Calu3 (cell line): ENCODE data around the gene CALHM4. TPM values are rescaled to one million over a fixed set of nuclear protein-coding genes. Genes with fewer than 3 reads are reported as not detected.

ENCODE experiments used
- BruUV-seq: library from RNA; stranded (reverse); fragments of 400-500 nt; replicated peaks from 2 replicates; lab custom pipeline; 2021; lab: Mats Ljungman, UMichigan
- CTCF ChIA-PET: fragments of 300-600 bp; sonication (Branson Sonifier 250); formaldehyde crosslinking; loops from one replicate; lab custom pipeline; 2022; ENCODE audit warnings: antibody characterized with exemption; lab: Charles Lee
- DNase-seq: peaks from one replicate; pipeline ENCODE4 v3.0.0; 2022
- H3K27ac Mint-ChIP-seq: one replicate; pipeline ENCODE4 v1.8.0; 2022; ENCODE audit warnings: mixed read lengths; ENCODE audit not compliant: unreplicated experiment
- H3K27me3 Mint-ChIP-seq: one replicate; pipeline ENCODE4 v1.8.0; 2022; ENCODE audit warnings: mixed read lengths; ENCODE audit not compliant: unreplicated experiment
- H3K36me3 Mint-ChIP-seq: one replicate; pipeline ENCODE4 v1.8.0; 2022; ENCODE audit warnings: mild to moderate bottlenecking, moderate library complexity, mixed read lengths; ENCODE audit not compliant: insufficient read depth, unreplicated experiment
- H3K4me1 Mint-ChIP-seq: one replicate; pipeline ENCODE4 v1.8.0; 2022; ENCODE audit warnings: mild to moderate bottlenecking, low read depth, mixed read lengths; ENCODE audit not compliant: unreplicated experiment
- H3K4me3 Mint-ChIP-seq: one replicate; pipeline ENCODE4 v1.8.0; 2022; ENCODE audit warnings: mild to moderate bottlenecking, low read depth, moderate library complexity, mixed read lengths; ENCODE audit not compliant: unreplicated experiment
- H3K9me3 Mint-ChIP-seq: one replicate; pipeline ENCODE4 v1.8.0; 2022; ENCODE audit warnings: low read depth, mixed read lengths; ENCODE audit not compliant: unreplicated experiment
- intact Hi-C: fragments of 100-400 bp; cut with micrococcal nuclease; formaldehyde crosslinking; loops from one replicate; pipeline ENCODE4 v1.10.0; 2022; ENCODE audit not compliant: unreplicated experiment
- total RNA-seq: library from RNA; stranded (reverse); gene quantifications from 2 replicates; pipeline ENCODE4 v1.2.3, GENCODE V29; 2022
- TF ChIP-seq, protein P1 (sequence below): fragments of 200-600 bp; IDR thresholded peaks from one replicate; pipeline ENCODE4 v1.8.0; 2022; ENCODE audit warnings: antibody characterized with exemption; ENCODE audit not compliant: unreplicated experiment

Gene CALHM4
- total RNA-seq, 1 experiment from 2014 or later = not detected

DNA sequence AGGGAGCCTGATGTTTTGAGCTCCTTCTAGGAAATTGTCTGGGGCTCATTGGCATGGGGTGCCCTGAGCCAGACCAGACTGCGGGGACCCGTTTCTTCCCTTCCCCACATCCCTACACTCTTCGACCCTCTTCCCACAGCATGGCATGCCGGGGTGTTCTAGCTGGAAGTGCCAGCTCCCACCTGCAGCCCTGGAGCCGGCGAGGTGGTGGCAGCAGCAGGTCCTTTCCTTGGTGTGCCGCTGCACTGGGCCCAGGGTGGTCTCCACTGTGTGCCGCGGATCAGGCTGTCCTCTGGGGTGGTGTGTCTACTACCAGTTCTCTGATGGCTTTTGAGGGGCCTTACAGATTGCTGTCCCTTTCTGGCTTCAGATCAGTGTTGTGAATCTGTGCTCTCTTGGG is 10.3 kb downstream of the CALHM4 start:
- no peaks in the 10 kb centered on the region for H3K36me3 Mint-ChIP-seq
- H3K4me1 Mint-ChIP-seq = peaks cover 8% of the 10 kb centered on the region
- no peaks in the 10 kb centered on the region for H3K9me3 Mint-ChIP-seq
- no TSS peak for BruUV-seq
- no peak for DNase-seq
- no peak overlapping the region for H3K4me3 Mint-ChIP-seq
- CTCF ChIA-PET = interaction anchor here (0.6 to 1.9 kb wide), 7 partner anchors 7 to 295 kb away, joined by 3 to 7 read pairs (median 3); partner anchors contain the start of genes CALHM4, CALHM5 and RWDD1
- intact Hi-C loops = loop anchor here (5.0 kb wide), 1 partner anchor 347 kb away; no protein-coding TSS in a partner anchor
- H3K27ac Mint-ChIP-seq = no peak overlapping the region
- peaks cover 55% of the 10 kb centered on the region for H3K27me3 Mint-ChIP-seq
- TF ChIP-seq, protein P1, sequence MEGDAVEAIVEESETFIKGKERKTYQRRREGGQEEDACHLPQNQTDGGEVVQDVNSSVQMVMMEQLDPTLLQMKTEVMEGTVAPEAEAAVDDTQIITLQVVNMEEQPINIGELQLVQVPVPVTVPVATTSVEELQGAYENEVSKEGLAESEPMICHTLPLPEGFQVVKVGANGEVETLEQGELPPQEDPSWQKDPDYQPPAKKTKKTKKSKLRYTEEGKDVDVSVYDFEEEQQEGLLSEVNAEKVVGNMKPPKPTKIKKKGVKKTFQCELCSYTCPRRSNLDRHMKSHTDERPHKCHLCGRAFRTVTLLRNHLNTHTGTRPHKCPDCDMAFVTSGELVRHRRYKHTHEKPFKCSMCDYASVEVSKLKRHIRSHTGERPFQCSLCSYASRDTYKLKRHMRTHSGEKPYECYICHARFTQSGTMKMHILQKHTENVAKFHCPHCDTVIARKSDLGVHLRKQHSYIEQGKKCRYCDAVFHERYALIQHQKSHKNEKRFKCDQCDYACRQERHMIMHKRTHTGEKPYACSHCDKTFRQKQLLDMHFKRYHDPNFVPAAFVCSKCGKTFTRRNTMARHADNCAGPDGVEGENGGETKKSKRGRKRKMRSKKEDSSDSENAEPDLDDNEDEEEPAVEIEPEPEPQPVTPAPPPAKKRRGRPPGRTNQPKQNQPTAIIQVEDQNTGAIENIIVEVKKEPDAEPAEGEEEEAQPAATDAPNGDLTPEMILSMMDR = no peak

DNA sequence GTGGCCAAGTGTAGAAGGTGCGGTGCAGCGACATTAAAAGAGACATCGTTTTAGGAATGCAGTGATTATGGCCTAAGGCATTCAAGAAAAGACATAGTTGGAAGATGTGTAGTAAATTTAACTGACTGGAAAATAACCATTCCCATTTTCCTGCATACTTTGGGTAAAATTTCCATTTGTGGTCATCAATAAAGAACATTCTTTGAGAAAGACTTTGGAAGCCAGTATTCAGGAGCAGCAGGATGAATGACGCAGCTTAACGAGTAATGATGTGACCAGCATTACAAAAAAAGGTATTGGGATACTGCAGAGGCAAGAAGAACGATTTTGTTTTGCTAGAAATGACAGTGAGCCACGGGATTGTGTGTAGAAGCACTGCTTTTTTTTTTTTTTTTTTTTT is 10.8 kb downstream of the CALHM4 start:
- no peak for DNase-seq
- no peaks in the 10 kb centered on the region for H3K36me3 Mint-ChIP-seq
- BruUV-seq = no TSS peak
- H3K27ac Mint-ChIP-seq = no peak overlapping the region
- H3K9me3 Mint-ChIP-seq = no peaks in the 10 kb centered on the region
- intact Hi-C loops = loop anchor here (5.0 kb wide), 1 partner anchor 347 kb away; no protein-coding TSS in a partner anchor
- H3K4me3 Mint-ChIP-seq = peak overlapping the region; percentile 70
- CTCF ChIA-PET = interaction anchor here (0.6 to 1.2 kb wide), 3 partner anchors 53 to 292 kb away, joined by 3 to 6 read pairs (median 4); partner anchors contain the start of gene CALHM5
- H3K4me1 Mint-ChIP-seq = peaks cover 6% of the 10 kb centered on the region
- TF ChIP-seq, protein P1 = no peak
- peaks cover 55% of the 10 kb centered on the region for H3K27me3 Mint-ChIP-seq

DNA sequence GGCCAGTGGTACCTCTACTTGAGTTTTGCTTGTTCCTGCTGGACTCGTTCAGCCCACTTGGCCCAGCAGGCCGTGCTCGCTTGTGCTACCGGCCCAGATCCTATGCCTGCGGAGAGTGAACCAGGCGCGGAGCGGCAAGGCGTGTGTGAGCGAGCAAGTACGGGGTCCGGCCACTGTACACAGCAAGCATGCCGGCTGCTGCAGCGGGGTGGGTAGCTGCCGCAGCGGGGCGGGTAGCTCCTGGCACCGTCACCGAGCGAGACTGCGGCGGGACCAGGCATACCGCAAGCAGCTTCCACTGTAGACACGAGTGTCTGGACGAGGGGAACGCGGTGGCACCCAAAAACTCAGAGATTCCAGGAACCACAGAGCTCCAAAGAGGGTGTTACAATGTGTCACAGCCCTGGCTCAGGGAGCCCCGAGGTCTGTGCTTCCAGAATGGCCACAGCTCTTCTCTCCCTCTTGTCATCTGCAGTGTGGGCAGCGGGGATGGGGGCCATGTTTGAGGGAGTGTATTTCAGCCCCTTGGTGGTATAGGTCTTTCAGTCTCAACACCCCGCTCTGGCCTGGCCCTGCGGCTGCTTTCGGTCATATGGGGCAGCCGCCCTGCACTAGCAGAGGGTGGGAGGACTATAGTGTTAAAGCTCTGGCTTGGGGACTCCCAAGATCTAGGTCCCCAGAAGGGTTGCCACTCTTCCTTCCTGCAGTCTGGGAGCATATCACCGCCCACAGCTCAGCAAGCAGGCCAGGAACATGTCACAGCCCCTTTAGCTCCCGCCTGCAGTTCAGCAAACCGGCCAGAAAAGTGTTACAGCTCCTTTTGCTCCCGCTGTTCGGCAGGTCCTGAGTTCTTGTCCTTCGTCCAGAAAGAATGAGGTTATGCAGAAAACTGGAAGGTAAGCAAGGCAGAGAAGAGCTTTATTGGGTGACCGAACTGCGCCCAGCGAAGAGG is 11.6 kb downstream of the CALHM4 start:
- no peaks in the 10 kb centered on the region for H3K36me3 Mint-ChIP-seq
- peak; percentile 11 for DNase-seq
- intact Hi-C loops = loop anchor here (5.0 kb wide), 1 partner anchor 348 kb away; no protein-coding TSS in a partner anchor
- H3K27ac Mint-ChIP-seq = no peak overlapping the region
- TF ChIP-seq, protein P1 = no peak
- peaks cover 6% of the 10 kb centered on the region for H3K4me1 Mint-ChIP-seq
- peak overlapping the region; percentile 70 for H3K4me3 Mint-ChIP-seq
- peaks cover 55% of the 10 kb centered on the region for H3K27me3 Mint-ChIP-seq
- no peaks in the 10 kb centered on the region for H3K9me3 Mint-ChIP-seq
- BruUV-seq = no TSS peak
- CTCF ChIA-PET = interaction anchor here (0.6 to 1.4 kb wide), 3 partner anchors 178 to 347 kb away, joined by 3 to 6 read pairs (median 3); no protein-coding TSS in a partner anchor

DNA sequence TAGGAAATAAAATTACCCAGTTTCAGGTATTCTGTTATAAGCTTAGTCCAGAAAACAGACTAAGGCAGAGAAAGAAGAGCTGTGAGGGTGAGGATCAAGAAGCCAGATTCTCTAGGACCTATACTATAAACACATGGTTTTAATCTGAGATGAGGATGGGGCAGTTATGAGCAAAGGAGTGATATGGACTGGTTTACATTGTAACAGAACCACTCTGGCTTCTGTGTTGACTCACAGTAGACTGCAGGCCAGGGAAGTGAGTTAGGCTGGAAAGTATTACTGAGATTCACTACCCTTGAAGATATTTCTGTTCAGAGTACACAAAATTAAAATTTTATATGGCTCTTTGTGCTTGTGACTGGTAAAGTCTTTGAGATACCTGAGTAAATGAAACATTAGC is 14.6 kb downstream of the CALHM4 start:
- Mint-ChIP-seq H3K4me3 (no peak overlapping the region), H3K36me3 (peaks cover 26% of the 10 kb centered on the region), H3K27ac (no peak overlapping the region), H3K27me3 (peaks cover 43% of the 10 kb centered on the region), H3K9me3 (no peaks in the 10 kb centered on the region), H3K4me1 (peaks cover 6% of the 10 kb centered on the region)
- BruUV-seq = no TSS peak
- CTCF ChIA-PET = no interaction called here
- TF ChIP-seq, protein P1 = no peak
- intact Hi-C loops = no loop called here
- DNase-seq = no peak
